22Rv1 (cell line): Measurements from ENCODE around the gene SYNGR1.

Experiments
- ZFX ChIP-seq: fragments of 450-650 bp; IDR thresholded peaks from 2 replicates; pipeline ENCODE4 v1.6.1; 2017; ENCODE audit warnings: antibody characterized with exemption, borderline replicate concordance
- TF ChIP-seq, protein P1 (sequence below): fragments of 450-650 bp; IDR thresholded peaks from 2 replicates; pipeline ENCODE4 v1.5.1; 2017; ENCODE audit warnings: mild to moderate bottlenecking

- TF ChIP-seq, protein P1, sequence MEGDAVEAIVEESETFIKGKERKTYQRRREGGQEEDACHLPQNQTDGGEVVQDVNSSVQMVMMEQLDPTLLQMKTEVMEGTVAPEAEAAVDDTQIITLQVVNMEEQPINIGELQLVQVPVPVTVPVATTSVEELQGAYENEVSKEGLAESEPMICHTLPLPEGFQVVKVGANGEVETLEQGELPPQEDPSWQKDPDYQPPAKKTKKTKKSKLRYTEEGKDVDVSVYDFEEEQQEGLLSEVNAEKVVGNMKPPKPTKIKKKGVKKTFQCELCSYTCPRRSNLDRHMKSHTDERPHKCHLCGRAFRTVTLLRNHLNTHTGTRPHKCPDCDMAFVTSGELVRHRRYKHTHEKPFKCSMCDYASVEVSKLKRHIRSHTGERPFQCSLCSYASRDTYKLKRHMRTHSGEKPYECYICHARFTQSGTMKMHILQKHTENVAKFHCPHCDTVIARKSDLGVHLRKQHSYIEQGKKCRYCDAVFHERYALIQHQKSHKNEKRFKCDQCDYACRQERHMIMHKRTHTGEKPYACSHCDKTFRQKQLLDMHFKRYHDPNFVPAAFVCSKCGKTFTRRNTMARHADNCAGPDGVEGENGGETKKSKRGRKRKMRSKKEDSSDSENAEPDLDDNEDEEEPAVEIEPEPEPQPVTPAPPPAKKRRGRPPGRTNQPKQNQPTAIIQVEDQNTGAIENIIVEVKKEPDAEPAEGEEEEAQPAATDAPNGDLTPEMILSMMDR, result no peak
- TF ChIP-seq ZFX, result no peak
Measured at GRCh38 chr22:39351689-39352214, 2.0 kb downstream of the SYNGR1 start.
